ENCODE data around the gene XPO4.

DNA sequence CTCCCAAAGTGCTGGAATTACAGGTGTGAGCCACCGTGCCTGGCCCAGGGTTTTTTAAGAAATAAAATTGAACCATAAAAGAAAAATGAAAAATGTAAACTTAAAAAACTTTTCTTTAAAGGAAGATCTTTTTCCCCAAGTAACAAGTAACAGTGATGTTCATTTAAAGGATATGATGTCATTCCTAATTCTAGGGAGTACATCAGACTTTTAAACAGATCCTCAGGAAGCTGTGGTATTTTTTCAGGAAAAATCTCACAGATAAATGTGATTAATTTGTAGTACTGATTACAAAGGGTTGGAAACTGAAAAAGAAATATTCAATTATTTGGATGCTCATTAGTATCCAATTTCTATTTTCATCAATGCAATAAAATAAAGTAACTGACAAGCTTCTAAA lies 114.2 kb downstream of the XPO4 start:
- TF ChIP-seq, protein P1, sequence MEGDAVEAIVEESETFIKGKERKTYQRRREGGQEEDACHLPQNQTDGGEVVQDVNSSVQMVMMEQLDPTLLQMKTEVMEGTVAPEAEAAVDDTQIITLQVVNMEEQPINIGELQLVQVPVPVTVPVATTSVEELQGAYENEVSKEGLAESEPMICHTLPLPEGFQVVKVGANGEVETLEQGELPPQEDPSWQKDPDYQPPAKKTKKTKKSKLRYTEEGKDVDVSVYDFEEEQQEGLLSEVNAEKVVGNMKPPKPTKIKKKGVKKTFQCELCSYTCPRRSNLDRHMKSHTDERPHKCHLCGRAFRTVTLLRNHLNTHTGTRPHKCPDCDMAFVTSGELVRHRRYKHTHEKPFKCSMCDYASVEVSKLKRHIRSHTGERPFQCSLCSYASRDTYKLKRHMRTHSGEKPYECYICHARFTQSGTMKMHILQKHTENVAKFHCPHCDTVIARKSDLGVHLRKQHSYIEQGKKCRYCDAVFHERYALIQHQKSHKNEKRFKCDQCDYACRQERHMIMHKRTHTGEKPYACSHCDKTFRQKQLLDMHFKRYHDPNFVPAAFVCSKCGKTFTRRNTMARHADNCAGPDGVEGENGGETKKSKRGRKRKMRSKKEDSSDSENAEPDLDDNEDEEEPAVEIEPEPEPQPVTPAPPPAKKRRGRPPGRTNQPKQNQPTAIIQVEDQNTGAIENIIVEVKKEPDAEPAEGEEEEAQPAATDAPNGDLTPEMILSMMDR (IDR thresholded peaks at IDR 0.05; ENCODE audit: insufficient read depth, low read length, poor library complexity, severe bottlenecking): no peak
- no peak for TF ChIP-seq EZH2phosphoT487 (conservative IDR thresholded peaks at IDR 0.05; ENCODE audit: low read length)

Data from SU-DHL-6 (cell line).